Measurements from ENCODE around the gene CDH10.

The CDH10 gene

GRCh38 chr5:24505258-24505657, 139.5 kb downstream of the CDH10 start:
- Mint-ChIP-seq H3K36me3 (ENCODE audit: low read depth) (no peaks in the 10 kb centered on the region), H3K27ac (no peak overlapping the region), H3K9me3 (no peaks in the 10 kb centered on the region), H3K27me3 (ENCODE audit: low read depth) (no peaks in the 10 kb centered on the region), H3K4me3 (no peak overlapping the region), H3K4me1 (peaks cover under 1% of the 10 kb centered on the region)
- no peak for TF ChIP-seq CTCF (IDR thresholded peaks at IDR 0.05; ENCODE audit: unreplicated experiment in 3 of 3)

GRCh38 chr5:24497591-24498157, 147.1 kb downstream of the CDH10 start:
- Mint-ChIP-seq H3K36me3 (ENCODE audit: low read depth) (no peaks in the 10 kb centered on the region), H3K27ac (no peak overlapping the region), H3K4me3 (no peak overlapping the region), H3K9me3 (no peaks in the 10 kb centered on the region), H3K27me3 (ENCODE audit: low read depth) (no peaks in the 10 kb centered on the region), H3K4me1 (peaks cover 6% of the 10 kb centered on the region)
- no peak for TF ChIP-seq CTCF (IDR thresholded peaks at IDR 0.05; ENCODE audit: unreplicated experiment in 3 of 3)

GRCh38 chr5:24497145-24497544, 147.6 kb downstream of the CDH10 start:
- no peak overlapping the region for H3K27ac Mint-ChIP-seq
- no peaks in the 10 kb centered on the region for H3K27me3 Mint-ChIP-seq (ENCODE audit: low read depth)
- no peaks in the 10 kb centered on the region for H3K36me3 Mint-ChIP-seq (ENCODE audit: low read depth)
- H3K9me3 Mint-ChIP-seq, result no peaks in the 10 kb centered on the region
- no peak for TF ChIP-seq CTCF (IDR thresholded peaks at IDR 0.05; ENCODE audit: unreplicated experiment in 3 of 3)
- H3K4me3 Mint-ChIP-seq, result no peak overlapping the region
- H3K4me1 Mint-ChIP-seq, result peaks cover 6% of the 10 kb centered on the region

GRCh38 chr5:24496268-24496667, 148.5 kb downstream of the CDH10 start:
- no peaks in the 10 kb centered on the region for H3K36me3 Mint-ChIP-seq (ENCODE audit: low read depth)
- no peak for TF ChIP-seq CTCF (IDR thresholded peaks at IDR 0.05; ENCODE audit: unreplicated experiment in 3 of 3)
- H3K9me3 Mint-ChIP-seq, result no peaks in the 10 kb centered on the region
- no peak overlapping the region for H3K27ac Mint-ChIP-seq
- no peak overlapping the region for H3K4me3 Mint-ChIP-seq
- H3K4me1 Mint-ChIP-seq, result peaks cover 6% of the 10 kb centered on the region
- H3K27me3 Mint-ChIP-seq (ENCODE audit: low read depth), result no peaks in the 10 kb centered on the region

- H3K27me3 Mint-ChIP-seq (ENCODE audit: low read depth), result no peaks in the 10 kb centered on the region
- no peak overlapping the region for H3K27ac Mint-ChIP-seq
- no peak for TF ChIP-seq CTCF (IDR thresholded peaks at IDR 0.05; ENCODE audit: unreplicated experiment in 3 of 3)
- H3K9me3 Mint-ChIP-seq, result no peaks in the 10 kb centered on the region
- H3K4me1 Mint-ChIP-seq, result peaks cover 11% of the 10 kb centered on the region
- no peaks in the 10 kb centered on the region for H3K36me3 Mint-ChIP-seq (ENCODE audit: low read depth)
- no peak overlapping the region for H3K4me3 Mint-ChIP-seq
Observed at GRCh38 chr5:24492229-24492628, 152.5 kb downstream of the CDH10 start.

- H3K9me3 Mint-ChIP-seq, result no peaks in the 10 kb centered on the region
- peaks cover 5% of the 10 kb centered on the region for H3K4me1 Mint-ChIP-seq
- no peak overlapping the region for H3K4me3 Mint-ChIP-seq
- TF ChIP-seq CTCF (IDR thresholded peaks at IDR 0.05; ENCODE audit: unreplicated experiment in 3 of 3), result no peak
- H3K36me3 Mint-ChIP-seq (ENCODE audit: low read depth), result no peaks in the 10 kb centered on the region
- no peaks in the 10 kb centered on the region for H3K27me3 Mint-ChIP-seq (ENCODE audit: low read depth)
- H3K27ac Mint-ChIP-seq, result no peak overlapping the region
Observed at GRCh38 chr5:24491490-24491889, 153.3 kb downstream of the CDH10 start.
